A673 (cell line): ENCODE measurements around the gene CEMIP2. TPM values are rescaled to one million over a fixed set of nuclear protein-coding genes. Genes with fewer than 3 reads are reported as not detected.

Experiments used
- BruUV-seq: library from RNA; stranded (reverse); fragments of 400-500 nt; replicated peaks from 2 replicates; lab custom pipeline; 2021; lab: Mats Ljungman, UMichigan
- CTCF ChIA-PET: fragments of 300-600 bp; sonication (Branson Sonifier 250); formaldehyde crosslinking; loops from one replicate; lab custom pipeline; 2022; ENCODE audit warnings: antibody characterized with exemption; lab: Charles Lee
- POLR2A ChIA-PET: fragments of 300-600 bp; sonication (Branson Sonifier 250); formaldehyde crosslinking; loops from one replicate; lab custom pipeline; 2022; ENCODE audit warnings: antibody characterized with exemption; ENCODE audit not compliant: low non-redundant PET; lab: Charles Lee
- DNase-seq: peaks from one replicate; pipeline ENCODE4 v3.0.0-alpha.2; 2015; ENCODE audit warnings: low spot score
- H3K27ac ChIP-seq: fragments of 200-600 bp; sonication (generic); 2 replicates; pipeline ENCODE4 v1.5.1; 2016; ENCODE audit warnings: mixed run types, low read depth, mild to moderate bottlenecking, mixed read lengths, antibody characterized with exemption, low read length; ENCODE audit not compliant: poor library complexity, severe bottlenecking
- H3K27me3 ChIP-seq: fragments of 200-600 bp; sonication (generic); replicated peaks from 2 replicates; pipeline ENCODE4 v1.6.1; 2017; ENCODE audit warnings: mixed run types, low read depth, mild to moderate bottlenecking, mixed read lengths, antibody characterized with exemption, low read length; ENCODE audit not compliant: insufficient read depth, poor library complexity
- H3K36me3 ChIP-seq: fragments of 200-600 bp; sonication (generic); 2 replicates; pipeline ENCODE4 v1.6.1; 2016; ENCODE audit warnings: mixed run types, mild to moderate bottlenecking, mixed read lengths, antibody characterized with exemption, low read length; ENCODE audit not compliant: insufficient read depth, poor library complexity, severe bottlenecking
- H3K4me1 ChIP-seq: fragments of 200-600 bp; sonication (generic); 2 replicates; pipeline ENCODE4 v1.6.1; 2017; ENCODE audit warnings: mixed run types, mild to moderate bottlenecking, mixed read lengths, antibody characterized with exemption, low read length; ENCODE audit not compliant: insufficient read depth, poor library complexity, severe bottlenecking
- H3K4me3 ChIP-seq: fragments of 200-600 bp; sonication (generic); 2 replicates; pipeline ENCODE4 v1.5.1; 2016; ENCODE audit warnings: low read depth, mixed run types, mild to moderate bottlenecking, mixed read lengths, low read length; ENCODE audit not compliant: poor library complexity, severe bottlenecking
- H3K9me3 ChIP-seq: fragments of 200-600 bp; sonication (generic); 2 replicates; pipeline ENCODE4 v1.6.1; 2016; ENCODE audit warnings: mixed run types, low read depth, mild to moderate bottlenecking, mixed read lengths, antibody characterized with exemption, low read length; ENCODE audit not compliant: poor library complexity, severe bottlenecking
- CTCF ChIP-seq: fragments of 300-800, 200-600 bp; sonication (generic); conservative IDR thresholded peaks from 2 replicates; pipeline ENCODE4 v1.5.1; 2017; ENCODE audit warnings: low read depth, mild to moderate bottlenecking, antibody characterized with exemption, low read length, moderate library complexity, mixed read lengths
- EZH2 ChIP-seq: fragments of 200-600 bp; sonication (generic); IDR thresholded peaks from 2 replicates; pipeline ENCODE4 v1.6.1; 2017; ENCODE audit warnings: borderline replicate concordance, low read depth, mild to moderate bottlenecking, mixed read lengths, antibody characterized with exemption, low read length; ENCODE audit not compliant: poor library complexity, severe bottlenecking
- intact Hi-C: fragments of 100-400 bp; cut with micrococcal nuclease; formaldehyde crosslinking; loops from one replicate; pipeline ENCODE4 v1.10.0; 2022; ENCODE audit not compliant: unreplicated experiment
- total RNA-seq: library from RNA; stranded (reverse); gene quantifications from 2 replicates; pipeline ENCODE4 v1.2.3, GENCODE V29; 2021

Gene CEMIP2
- total RNA-seq, 1 experiment from 2014 or later: 32.9 TPM

- peaks cover 10% of the 10 kb centered on the region for H3K4me1 ChIP-seq
- no peak overlapping the region for H3K4me3 ChIP-seq
- TF ChIP-seq CTCF: no peak
- no peak for TF ChIP-seq EZH2
- H3K9me3 ChIP-seq: no peaks in the 10 kb centered on the region
- DNase-seq: no peak
- ChIA-PET CTCF (no interaction called here), POLR2A (no interaction called here)
- BruUV-seq: no TSS peak
- no peaks in the 10 kb centered on the region for H3K36me3 ChIP-seq
- intact Hi-C loops: no loop called here
- H3K27ac ChIP-seq: no peak overlapping the region
- no peaks in the 10 kb centered on the region for H3K27me3 ChIP-seq
Measured at GRCh38 chr9:71736236-71736635, 32.1 kb downstream of the CEMIP2 start.

- no peaks in the 10 kb centered on the region for H3K27me3 ChIP-seq
- POLR2A ChIA-PET: no interaction called here
- no peak for DNase-seq
- BruUV-seq: no TSS peak
- no peak overlapping the region for H3K27ac ChIP-seq
- H3K9me3 ChIP-seq: no peaks in the 10 kb centered on the region
- no peaks in the 10 kb centered on the region for H3K36me3 ChIP-seq
- CTCF ChIA-PET: no interaction called here
- TF ChIP-seq CTCF (no peak), EZH2 (no peak)
- intact Hi-C loops: no loop called here
- peaks cover 10% of the 10 kb centered on the region for H3K4me1 ChIP-seq
- no peak overlapping the region for H3K4me3 ChIP-seq
Measured at GRCh38 chr9:71734950-71735349, 33.4 kb downstream of the CEMIP2 start.

GRCh38 chr9:71733176-71733575, 35.1 kb downstream of the CEMIP2 start:
- ChIA-PET POLR2A (no interaction called here), CTCF (no interaction called here)
- TF ChIP-seq EZH2 (no peak), CTCF (no peak)
- H3K27ac ChIP-seq: no peak overlapping the region
- intact Hi-C loops: no loop called here
- H3K27me3 ChIP-seq: no peaks in the 10 kb centered on the region
- H3K4me1 ChIP-seq: peaks cover 10% of the 10 kb centered on the region
- no peaks in the 10 kb centered on the region for H3K9me3 ChIP-seq
- H3K4me3 ChIP-seq: no peak overlapping the region
- no peaks in the 10 kb centered on the region for H3K36me3 ChIP-seq
- no peak for DNase-seq
- BruUV-seq: no TSS peak
